IMR-90 (cell line): ENCODE measurements around the gene ADAMTS12. TPM values are rescaled to one million over a fixed set of nuclear protein-coding genes. Genes with fewer than 3 reads are reported as not detected.

Source experiments
- ATAC-seq: fragments of 200-7000 bp; cut with Tn5 transposase; 2 replicates; pipeline ENCODE4 v1.9.1; 2020; ENCODE audit warnings: low read depth, mild to moderate bottlenecking, moderate library complexity
- BruUV-seq: library from RNA; stranded (reverse); fragments of 400-500 nt; replicated peaks from 2 replicates; lab custom pipeline; 2021; lab: Mats Ljungman, UMichigan
- CTCF ChIA-PET: fragments of 300-600 bp; formaldehyde crosslinking; extraction: SDS; loops from one replicate; lab custom pipeline; 2021; ENCODE audit warnings: antibody characterized with exemption; lab: Yijun Ruan, JAX
- POLR2A ChIA-PET: fragments of 300-600 bp; sonication (Branson Sonifier 250); formaldehyde crosslinking; loops from one replicate; lab custom pipeline; 2022; ENCODE audit warnings: antibody characterized with exemption; ENCODE audit not compliant: unreplicated experiment; lab: Charles Lee
- DNase-seq: peaks from one replicate; pipeline ENCODE4 v3.0.0; 2013
- H2AFZ ChIP-seq: replicated peaks from 2 replicates; pipeline ENCODE3; 2013; ENCODE audit warnings: low read length, mild to moderate bottlenecking; ENCODE audit not compliant: poor library complexity
- H2AK5ac ChIP-seq: 2 replicates; pipeline ENCODE4 v1.6.1; 2013; ENCODE audit warnings: low read depth, low read length, inconsistent platforms
- H2AK9ac ChIP-seq: replicated peaks from 2 replicates; pipeline ENCODE3; 2013; ENCODE audit warnings: mild to moderate bottlenecking, low read depth, low read length, moderate library complexity; ENCODE audit not compliant: poor library complexity
- H2BK120ac ChIP-seq: 2 replicates; pipeline ENCODE4 v1.6.1; 2013; ENCODE audit warnings: low read depth, low read length, inconsistent platforms
- H2BK15ac ChIP-seq: 3 replicates; pipeline ENCODE4 v1.6.1; 2013; ENCODE audit warnings: low read depth, low read length, inconsistent platforms
- H2BK20ac ChIP-seq: 2 replicates; pipeline ENCODE4 v1.6.1; 2013; ENCODE audit warnings: low read depth, mild to moderate bottlenecking, inconsistent platforms, low read length, moderate library complexity
- H2BK5ac ChIP-seq: 2 replicates; pipeline ENCODE4 v1.6.1; 2013; ENCODE audit warnings: mild to moderate bottlenecking, low read depth, low read length, inconsistent platforms; ENCODE audit not compliant: poor library complexity, severe bottlenecking
- H3K14ac ChIP-seq: replicated peaks from 2 replicates; pipeline ENCODE4 v1.6.1; 2013; ENCODE audit warnings: low read depth, low read length, inconsistent platforms
- H3K18ac ChIP-seq: 2 replicates; pipeline ENCODE4 v1.6.1; 2013; ENCODE audit warnings: low read depth, low read length, control low read depth
- H3K23ac ChIP-seq: 2 replicates; pipeline ENCODE4 v1.6.1; 2013; ENCODE audit warnings: low read depth, low read length, inconsistent platforms
- H3K27ac ChIP-seq: 2 replicates; pipeline ENCODE4 v1.5.1; 2013; ENCODE audit warnings: mild to moderate bottlenecking, control low read depth, low read length; ENCODE audit not compliant: insufficient read depth
- H3K27me3 ChIP-seq: 2 replicates; pipeline ENCODE4 v1.6.1; 2013; ENCODE audit warnings: low read length; ENCODE audit not compliant: control insufficient read depth, insufficient read depth
- H3K36me3 ChIP-seq: 2 replicates; pipeline ENCODE4 v1.6.1; 2013; ENCODE audit warnings: low read length, mixed read lengths; ENCODE audit not compliant: control insufficient read depth, insufficient read depth
- H3K4ac ChIP-seq: 2 replicates; pipeline ENCODE4 v1.6.1; 2013; ENCODE audit warnings: low read depth, low read length, inconsistent platforms
- H3K4me1 ChIP-seq: 2 replicates; pipeline ENCODE4 v1.6.1; 2013; ENCODE audit warnings: low read length, mixed read lengths; ENCODE audit not compliant: control insufficient read depth, insufficient read depth
- H3K4me2 ChIP-seq: 2 replicates; pipeline ENCODE4 v1.6.1; 2013; ENCODE audit warnings: low read depth, mild to moderate bottlenecking, control low read depth, low read length, moderate library complexity
- H3K4me3 ChIP-seq: 2 replicates; pipeline ENCODE4 v1.5.1; 2013; ENCODE audit warnings: low read depth, mild to moderate bottlenecking, control low read depth, low read length, moderate library complexity; ENCODE audit not compliant: insufficient read depth
- H3K56ac ChIP-seq: 2 replicates; pipeline ENCODE4 v1.6.1; 2013; ENCODE audit warnings: low read length, inconsistent platforms; ENCODE audit not compliant: insufficient read depth; ENCODE audit errors: extremely low read depth
- H3K79me1 ChIP-seq, 2 experiments: 2 replicates each; pipeline ENCODE4 v1.6.1; 2013; ENCODE audit warnings: low read length in 2 of 2, inconsistent platforms in 1 of 2, low read depth in 1 of 2
- H3K9ac ChIP-seq: 2 replicates; pipeline ENCODE4 v1.6.1; 2013; ENCODE audit warnings: low read depth, low read length, control low read depth
- H3K9me1 ChIP-seq: 2 replicates; pipeline ENCODE4 v1.6.1; 2013; ENCODE audit warnings: low read length, inconsistent platforms; ENCODE audit not compliant: insufficient read depth
- H3K9me3 ChIP-seq: 2 replicates; pipeline ENCODE4 v1.6.1; 2013; ENCODE audit warnings: low read length; ENCODE audit not compliant: control insufficient read depth, insufficient read depth
- H4K20me1 ChIP-seq: 2 replicates; pipeline ENCODE4 v1.6.1; 2013; ENCODE audit warnings: low read length, inconsistent platforms; ENCODE audit not compliant: insufficient read depth
- H4K5ac ChIP-seq: 2 replicates; pipeline ENCODE4 v1.6.1; 2013; ENCODE audit warnings: mild to moderate bottlenecking, low read depth, low read length, control low read depth
- H4K8ac ChIP-seq, 2 experiments: 2 replicates each; pipeline ENCODE4 v1.6.1; 2013; ENCODE audit warnings: low read depth in 2 of 2, low read length in 2 of 2, control low read depth in 1 of 2, inconsistent platforms in 1 of 2
- H4K91ac ChIP-seq: 2 replicates; pipeline ENCODE4 v1.6.1; 2013; ENCODE audit warnings: low read depth, low read length, inconsistent platforms; ENCODE audit not compliant: insufficient read depth
- SMC3 ChIP-seq: fragments of 150-350 bp; IDR thresholded peaks from 2 replicates; pipeline ENCODE4 v1.6.1; 2016; ENCODE audit warnings: low read depth, mild to moderate bottlenecking, antibody characterized with exemption, low read length, moderate library complexity
- USF2 ChIP-seq: fragments of 150-350 bp; IDR thresholded peaks from 2 replicates; pipeline ENCODE4 v1.6.1; 2017; ENCODE audit warnings: mild to moderate bottlenecking, antibody characterized with exemption, low read length, low read depth
- WGBS, 2 experiments: methylation state at CpG; one replicate each; pipeline versions ENCODE4 v1.1.5 to v1.1.7; 2013; ENCODE audit warnings: missing lambda C conversion rate in 2 of 2; ENCODE audit not compliant: insufficient read length in 1 of 2; ENCODE audit errors: extremely low coverage in 2 of 2; 5-methylcytosine and 5-hydroxymethylcytosine counted together
- dilution Hi-C: fragments of 300-500 bp; cut with HindIII; formaldehyde crosslinking; loops from one replicate; pipeline ENCODE4 v1.14.3; 2018; ENCODE audit warnings: low sequenced_read_pairs; ENCODE audit not compliant: unreplicated experiment
- in situ Hi-C: fragments of 300-500 bp; cut with MboI; formaldehyde crosslinking; loops from 3 replicates; pipeline ENCODE4 v1.14.3; 2019; ENCODE audit warnings: low sequenced_read_pairs, inconsistent platforms, mixed read lengths
- intact Hi-C: fragments of 100-400 bp; cut with micrococcal nuclease; formaldehyde crosslinking; loops from 2 replicates; pipeline ENCODE4 v1.10.0; 2022
- polyA plus RNA-seq, 3 experiments: library from polyadenylated mRNA; depleted of rRNA; stranded (reverse); fragments of >200 nt; gene quantifications; 2 replicates each; pipeline ENCODE4 v1.2.3, GENCODE V29; 2012; ENCODE audit warnings: low replicate concordance in 1 of 3
- total RNA-seq: library from RNA; depleted of rRNA; stranded (reverse); fragments of >200 nt; gene quantifications from 2 replicates; pipeline ENCODE4 v1.2.3, GENCODE V29; 2012

Gene ADAMTS12
- total and polyA plus RNA-seq, 2 of the 4 experiments (the other 2 are of a cell fraction), result 27.3 to 51.3 TPM

GRCh38 chr5:33480876-33481275 lies 410.9 kb downstream of the ADAMTS12 start:
- BruUV-seq, result no TSS peak
- TF ChIP-seq SMC3, result no peak
- no peak for TF ChIP-seq USF2
- CTCF ChIA-PET, result interaction anchor here (0.6 kb wide), 1 partner anchor 200 kb away, joined by 3 read pairs; no protein-coding TSS in a partner anchor
- Histone ChIP-seq H3K79me1 (no peaks in the 10 kb centered on the region; a peak in 1 of 4 replicates), H2AFZ (no peak overlapping the region), H3K4me2 (no peak overlapping the region), H3K56ac (no peak overlapping the region), H2BK5ac (no peak overlapping the region), H3K18ac (no peak overlapping the region), H3K14ac (no peak overlapping the region), H3K9me1 (peaks cover 3% of the 10 kb centered on the region; the same call in 1 of the 2 replicates), H3K27ac (no peak overlapping the region), H2BK15ac (no peak overlapping the region), H4K8ac (no peak overlapping the region), H3K4ac (no peak overlapping the region), H3K9me3 (no peaks in the 10 kb centered on the region), H4K5ac (no peak overlapping the region), H2AK9ac (no peak overlapping the region), H2BK120ac (no peak overlapping the region), H4K20me1 (no peaks in the 10 kb centered on the region; the same call in 1 of the 2 replicates), H3K36me3 (peaks cover 2% of the 10 kb centered on the region; the same call in 1 of the 2 replicates), H3K4me1 (no peaks in the 10 kb centered on the region), H3K9ac (no peak overlapping the region), H3K27me3 (no peaks in the 10 kb centered on the region), H3K23ac (no peak overlapping the region), H4K91ac (no peak overlapping the region), H3K4me3 (no peak overlapping the region), H2BK20ac (no peak overlapping the region), H2AK5ac (no peak overlapping the region)
- POLR2A ChIA-PET, result no interaction called here
- intact Hi-C loops, result no loop called here
- 100% methylated on average over 1 to 2 of the region's 2 CpGs for whole genome bisulfite sequencing, 2 experiments
- DNase-seq (no peak), ATAC-seq (no peak)
- dilution Hi-C loops, result no loop called here
- in situ Hi-C loops, result no loop called here
